Sigmoid colon (tissue), 7 donors: Measurements from ENCODE around the gene LAMP5. TPM values are rescaled to one million over a fixed set of nuclear protein-coding genes. Genes with fewer than 3 reads are reported as not detected.

Experiments
- DNase-seq: peaks from one replicate; pipeline ENCODE4 v3.0.0-alpha.2; 2019
- H3K27ac ChIP-seq, 4 donors: fragments of 200-600 bp; sonication (generic); one replicate each; pipeline ENCODE4 v1.5.1; 2016 to 2019; ENCODE audit warnings: mild to moderate bottlenecking in 1 of 4
- H3K27me3 ChIP-seq, 3 donors: fragments of 200-600 bp; sonication (generic); one replicate each; pipeline ENCODE4 v1.5.1; 2019; ENCODE audit warnings: mild to moderate bottlenecking in 1 of 3
- H3K36me3 ChIP-seq, 4 donors: fragments of 200-600 bp; sonication (generic); one replicate each; pipeline ENCODE4 v1.5.1; 2016 to 2019
- H3K4me1 ChIP-seq, 4 donors: fragments of 200-600 bp; sonication (generic); one replicate each; pipeline ENCODE4 v1.5.1; 2017 to 2019
- H3K4me3 ChIP-seq, 4 donors: fragments of 200-600 bp; sonication (generic); one replicate each; pipeline ENCODE4 v1.5.1; 2017 to 2019; ENCODE audit warnings: mild to moderate bottlenecking in 2 of 4, moderate library complexity in 1 of 4
- H3K9me3 ChIP-seq, 4 donors: fragments of 200-600 bp in 3 of 4; sonication (generic) in 3 of 4; one replicate each; pipeline versions ENCODE4 v1.5.1 to v1.6.1; 2013 to 2019
- EP300 ChIP-seq, 4 donors: sonication (generic); formaldehyde crosslinking; IDR thresholded peaks; one replicate each; pipeline ENCODE4 v1.6.1; 2017; ENCODE audit warnings: antibody characterized with exemption in 4 of 4
- POLR2A ChIP-seq, 2 donors: fragments of 450-650 bp; IDR thresholded peaks; one replicate each; pipeline ENCODE4 v1.6.1; 2016; ENCODE audit warnings: antibody characterized with exemption in 2 of 2, mild to moderate bottlenecking in 2 of 2, moderate library complexity in 2 of 2
- POLR2AphosphoS5 ChIP-seq, 4 donors: sonication (generic); formaldehyde crosslinking; IDR thresholded peaks; one replicate each; pipeline ENCODE4 v1.6.1; 2017; ENCODE audit warnings: antibody characterized with exemption in 4 of 4
- WGBS, 2 donors: extraction: QIAGEN DNeasy Blood & Tissue Kit; methylation state at CpG; one replicate each; pipeline ENCODE4 v1.1.7; 2013; 5-methylcytosine and 5-hydroxymethylcytosine counted together
- intact Hi-C: fragments of 100-400 bp; cut with DNase I; formaldehyde crosslinking; loops from one replicate; pipeline ENCODE4 v1.15.1; 2023
- polyA plus RNA-seq, 3 donors: library from polyadenylated mRNA; stranded (reverse); fragments of 200-250 nt; gene quantifications; one replicate each; pipeline ENCODE4 v1.2.3, GENCODE V29; 2013
- total RNA-seq, 4 donors: library from RNA; depleted of rRNA; stranded (reverse); fragments of >200 nt; gene quantifications; one replicate each; pipeline ENCODE4 v1.1.0, GENCODE V29; 2016
- TF ChIP-seq, protein P1 (sequence below), 4 experiments: fragments of 450-650 bp in 3 of 4; fragments of 200-600 bp in 1 of 4; IDR thresholded peaks; one replicate each; pipeline ENCODE4 v1.5.1; 2016 to 2019; ENCODE audit warnings: antibody characterized with exemption in 4 of 4, mild to moderate bottlenecking in 3 of 4, moderate library complexity in 2 of 4
- donor health status: healthy with polysubstance abuse.
- donor health status: Bipolar disorder and iron deficiency.
- donor health status: healthy.

Gene LAMP5
- total and polyA plus RNA-seq, 7 donors, result 0.16 to 3.6 (median 0.63) TPM; not detected in 1

DNA sequence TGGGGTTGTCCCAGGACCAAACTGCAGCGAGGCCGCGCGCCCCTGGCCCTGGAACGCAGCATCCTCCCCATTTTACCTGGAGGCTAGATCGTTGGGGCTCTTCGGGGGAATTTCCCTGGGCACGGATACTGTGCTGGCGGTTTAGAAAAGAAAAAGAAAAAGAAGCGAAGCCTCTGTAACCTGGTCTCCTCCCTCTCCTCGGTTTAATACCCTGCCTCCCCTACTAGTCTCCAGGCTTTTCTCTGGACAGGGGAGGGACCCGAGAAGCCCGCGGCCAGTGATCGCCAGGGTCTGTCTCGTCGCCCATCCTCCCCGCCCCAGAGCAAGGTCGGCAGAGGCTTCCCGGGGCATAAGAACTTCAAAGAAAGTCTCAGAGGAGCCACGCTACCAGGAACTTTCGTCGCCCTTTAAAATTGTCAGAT, 6.1 kb upstream of the LAMP5 start:
- TF ChIP-seq, protein P1, sequence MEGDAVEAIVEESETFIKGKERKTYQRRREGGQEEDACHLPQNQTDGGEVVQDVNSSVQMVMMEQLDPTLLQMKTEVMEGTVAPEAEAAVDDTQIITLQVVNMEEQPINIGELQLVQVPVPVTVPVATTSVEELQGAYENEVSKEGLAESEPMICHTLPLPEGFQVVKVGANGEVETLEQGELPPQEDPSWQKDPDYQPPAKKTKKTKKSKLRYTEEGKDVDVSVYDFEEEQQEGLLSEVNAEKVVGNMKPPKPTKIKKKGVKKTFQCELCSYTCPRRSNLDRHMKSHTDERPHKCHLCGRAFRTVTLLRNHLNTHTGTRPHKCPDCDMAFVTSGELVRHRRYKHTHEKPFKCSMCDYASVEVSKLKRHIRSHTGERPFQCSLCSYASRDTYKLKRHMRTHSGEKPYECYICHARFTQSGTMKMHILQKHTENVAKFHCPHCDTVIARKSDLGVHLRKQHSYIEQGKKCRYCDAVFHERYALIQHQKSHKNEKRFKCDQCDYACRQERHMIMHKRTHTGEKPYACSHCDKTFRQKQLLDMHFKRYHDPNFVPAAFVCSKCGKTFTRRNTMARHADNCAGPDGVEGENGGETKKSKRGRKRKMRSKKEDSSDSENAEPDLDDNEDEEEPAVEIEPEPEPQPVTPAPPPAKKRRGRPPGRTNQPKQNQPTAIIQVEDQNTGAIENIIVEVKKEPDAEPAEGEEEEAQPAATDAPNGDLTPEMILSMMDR (IDR thresholded peaks at IDR 0.05), result no peak
- TF ChIP-seq POLR2A (IDR thresholded peaks at IDR 0.05), result no peak
- TF ChIP-seq EP300 (IDR thresholded peaks at IDR 0.05), result no peak
- no peak for TF ChIP-seq POLR2AphosphoS5 (IDR thresholded peaks at IDR 0.05)
- intact Hi-C loops, result no loop called here
- H3K9me3 ChIP-seq, result no peaks in the 10 kb centered on the region
- peaks cover 12 to 72% (median 25%) of the 10 kb centered on the region in 3 donors for H3K27me3 ChIP-seq
- no peak for DNase-seq
- H3K36me3 ChIP-seq, result no peaks in the 10 kb centered on the region
- peaks cover 0 to 16% (median 3%) of the 10 kb centered on the region in 4 donors for H3K4me1 ChIP-seq
- H3K4me3 ChIP-seq, result no peak overlapping the region
- H3K27ac ChIP-seq, result no peak overlapping the region
- WGBS, 2 donors, result 4 to 12% methylated on average over 23 of the region's 23 CpGs

DNA sequence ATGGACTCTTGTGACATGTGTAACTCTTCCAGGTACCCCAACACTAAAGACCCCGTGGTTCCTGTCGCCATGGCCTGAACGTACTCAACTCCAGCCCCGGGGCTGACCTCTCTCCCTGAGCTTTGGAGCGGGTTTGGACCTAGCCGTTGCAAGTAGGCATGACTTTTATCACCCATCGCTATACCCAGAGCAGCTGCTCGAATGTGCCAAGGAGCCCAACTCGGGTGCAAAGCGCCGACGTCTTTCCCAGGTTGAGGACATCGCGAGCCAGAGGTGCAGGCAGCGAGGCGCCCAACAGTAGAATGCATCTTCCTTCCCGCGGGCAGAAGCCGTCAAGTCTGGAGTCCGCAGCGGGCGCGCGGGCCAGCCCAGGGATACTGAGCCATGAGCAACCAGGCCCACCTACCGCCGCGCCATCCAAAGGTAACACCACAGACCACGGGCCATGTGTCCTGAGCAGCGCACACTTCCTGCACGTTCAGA, 5.7 kb upstream of the LAMP5 start:
- no peak for DNase-seq
- peaks cover 12 to 73% (median 25%) of the 10 kb centered on the region in 3 donors for H3K27me3 ChIP-seq
- TF ChIP-seq, protein P1 (IDR thresholded peaks at IDR 0.05), result no peak
- TF ChIP-seq POLR2AphosphoS5 (IDR thresholded peaks at IDR 0.05) (no peak), POLR2A (IDR thresholded peaks at IDR 0.05) (no peak), EP300 (IDR thresholded peaks at IDR 0.05) (no peak)

GRCh38 chr20:9509246-9509645, 5.1 kb upstream of the LAMP5 start:
- no peak overlapping the region for H3K4me3 ChIP-seq
- no peak overlapping the region for H3K27ac ChIP-seq
- H3K27me3 ChIP-seq, result peaks cover 12 to 78% (median 25%) of the 10 kb centered on the region in 3 donors
- peaks cover 0 to 17% (median 3%) of the 10 kb centered on the region in 4 donors for H3K4me1 ChIP-seq
- H3K9me3 ChIP-seq, result no peaks in the 10 kb centered on the region
- DNase-seq, result no peak
- TF ChIP-seq POLR2AphosphoS5 (IDR thresholded peaks at IDR 0.05) (no peak), POLR2A (IDR thresholded peaks at IDR 0.05) (no peak), EP300 (IDR thresholded peaks at IDR 0.05) (no peak)
- TF ChIP-seq, protein P1 (IDR thresholded peaks at IDR 0.05), result no peak
- intact Hi-C loops, result no loop called here
- H3K36me3 ChIP-seq, result no peaks in the 10 kb centered on the region
- WGBS, 2 donors, result 19% methylated on average over 4 of the region's 4 CpGs

More for the DNA sequence above, 5.7 kb upstream of the LAMP5 start:
- Histone ChIP-seq H3K4me3 (no peak overlapping the region), H3K36me3 (no peaks in the 10 kb centered on the region), H3K4me1 (peaks cover 0 to 16% (median 3%) of the 10 kb centered on the region in 4 donors), H3K27ac (no peak overlapping the region), H3K9me3 (no peaks in the 10 kb centered on the region)
- intact Hi-C loops, result no loop called here
- 6 to 18% methylated on average over 30 of the region's 30 CpGs for WGBS, 2 donors

- Histone ChIP-seq H3K27me3 (peaks cover 24 to 83% (median 33%) of the 10 kb centered on the region in 3 donors), H3K36me3 (no peaks in the 10 kb centered on the region), H3K4me3 (no peak overlapping the region), H3K4me1 (peaks cover 0 to 34% (median 15%) of the 10 kb centered on the region in 4 donors), H3K27ac (no peak overlapping the region), H3K9me3 (no peaks in the 10 kb centered on the region)
- 45 to 72% methylated on average over 5 of the region's 5 CpGs for WGBS, 2 donors
- TF ChIP-seq POLR2AphosphoS5 (IDR thresholded peaks at IDR 0.05), result no peak
- TF ChIP-seq EP300 (IDR thresholded peaks at IDR 0.05), result no peak
- TF ChIP-seq, protein P1 (IDR thresholded peaks at IDR 0.05), result no peak
- no peak for TF ChIP-seq POLR2A (IDR thresholded peaks at IDR 0.05)
- no peak for DNase-seq
- intact Hi-C loops, result no loop called here
These were observed 3.5 kb upstream of the LAMP5 start for GRCh38 chr20:9510911-9511310.

DNA sequence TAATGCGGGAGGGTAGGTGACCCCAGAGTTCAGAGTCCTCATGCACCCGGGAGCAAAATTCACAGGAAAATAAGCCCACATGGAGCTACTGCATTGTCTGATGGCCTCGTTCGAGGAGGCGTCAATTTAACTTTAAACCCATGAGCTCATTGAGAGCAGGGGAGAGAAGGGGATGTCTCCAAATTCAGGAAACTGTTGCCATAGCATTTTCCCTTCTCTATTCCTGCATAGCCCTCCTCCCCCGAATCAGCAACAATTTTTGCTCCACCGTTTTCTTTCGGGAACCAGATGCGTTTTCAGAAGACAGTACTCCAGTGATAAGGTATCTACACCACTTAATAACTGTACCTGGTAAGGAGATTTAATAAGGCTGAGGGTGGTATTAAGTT, 324 bp upstream of the LAMP5 start:
- H3K27me3 ChIP-seq, result peaks cover 15 to 73% (median 20%) of the 10 kb centered on the region in 3 donors
- DNase-seq, result no peak

More for the DNA sequence above, 324 bp upstream of the LAMP5 start:
- Histone ChIP-seq H3K9me3 (no peaks in the 10 kb centered on the region), H3K4me1 (peaks cover 0 to 27% (median 17%) of the 10 kb centered on the region in 4 donors), H3K36me3 (no peaks in the 10 kb centered on the region), H3K4me3 (no peak overlapping the region), H3K27ac (no peak overlapping the region)
- TF ChIP-seq EP300 (IDR thresholded peaks at IDR 0.05) (no peak), POLR2AphosphoS5 (IDR thresholded peaks at IDR 0.05) (no peak), POLR2A (IDR thresholded peaks at IDR 0.05) (no peak)
- TF ChIP-seq, protein P1 (IDR thresholded peaks at IDR 0.05), result no peak
- 5 to 7% methylated on average over 9 of the region's 9 CpGs for WGBS, 2 donors
- intact Hi-C loops, result no loop called here
